GM06990 (cell line): ENCODE results near the gene TMEM127.

Experiments
- DNase-seq: peaks from one replicate; pipeline ENCODE4 v3.0.0-alpha.2; 2011; ENCODE audit not compliant: insufficient read length; ENCODE audit errors: extremely low read depth
- H3K27me3 ChIP-seq: replicated peaks from 2 replicates; pipeline ENCODE4 v1.6.0; 2011; ENCODE audit warnings: low read length; ENCODE audit not compliant: control insufficient read depth, insufficient read depth
- H3K36me3 ChIP-seq: 2 replicates; pipeline ENCODE4 v1.5.1; 2011; ENCODE audit warnings: low read length; ENCODE audit not compliant: control insufficient read depth, insufficient read depth
- H3K4me3 ChIP-seq: replicated peaks from 2 replicates; pipeline ENCODE4 v1.5.1; 2011; ENCODE audit warnings: low read depth, mild to moderate bottlenecking, control low read depth, low read length
- CTCF ChIP-seq: IDR thresholded peaks from 2 replicates; pipeline ENCODE4 v1.5.1; 2011; ENCODE audit warnings: low read length, control low read depth, mild to moderate bottlenecking, inconsistent platforms; ENCODE audit not compliant: insufficient read depth, poor library complexity, severe bottlenecking

TMEM127 gene

GRCh38 chr2:96209729-96210085 is 56.1 kb downstream of the TMEM127 start:
- no peaks in the 10 kb centered on the region for H3K36me3 ChIP-seq
- no peak for DNase-seq
- H3K27me3 ChIP-seq, result no peaks in the 10 kb centered on the region
- H3K4me3 ChIP-seq, result peak overlapping the region; percentile 91
- no peak for TF ChIP-seq CTCF

- Histone ChIP-seq H3K27me3 (no peaks in the 10 kb centered on the region), H3K36me3 (no peaks in the 10 kb centered on the region), H3K4me3 (peak overlapping the region; percentile 91)
- DNase-seq, result no peak
- TF ChIP-seq CTCF, result no peak
These were observed 56.6 kb downstream of the TMEM127 start for GRCh38 chr2:96209011-96209728.

GRCh38 chr2:96208143-96209010 is 57.4 kb downstream of the TMEM127 start, which contains the start of gene STARD7:
TSS of gene STARD7 (minus strand) at chr2:96208827. CDS start at chr2:96208434, 393 bp downstream.
- peak; percentile 8 for TF ChIP-seq CTCF
- peak; percentile 99 for DNase-seq
- no peaks in the 10 kb centered on the region; the same call in 1 of the 2 replicates for H3K36me3 ChIP-seq
- peak within 1 kb of the TSS; percentile 91 for H3K4me3 ChIP-seq
- no peaks in the 10 kb centered on the region for H3K27me3 ChIP-seq

GRCh38 chr2:96207774-96208142 is 58.0 kb downstream of the TMEM127 start:
- TF ChIP-seq CTCF, result no peak
- Histone ChIP-seq H3K4me3 (peak overlapping the region; percentile 91), H3K27me3 (no peaks in the 10 kb centered on the region), H3K36me3 (no peaks in the 10 kb centered on the region; the same call in 1 of the 2 replicates)
- no peak for DNase-seq

GRCh38 chr2:96207073-96207773 is 58.6 kb downstream of the TMEM127 start:
- Histone ChIP-seq H3K36me3 (no peaks in the 10 kb centered on the region; the same call in 1 of the 2 replicates), H3K27me3 (no peaks in the 10 kb centered on the region), H3K4me3 (peak overlapping the region; percentile 91)
- no peak for TF ChIP-seq CTCF
- no peak for DNase-seq
